Activated CD4-positive, alpha-beta T cell treated with anti-CD3 and anti-CD28 coated beads for 36 hours (primary cell): Measurements from ENCODE around the gene USP17L19. TPM values are rescaled to one million over a fixed set of nuclear protein-coding genes. Genes with fewer than 3 reads are reported as not detected.
A peak's percentile ranks its signal among the peaks of the same experiment; 100 is the strongest.
"Not testable (repeated sequence)": the region's sequence is repeated elsewhere in the genome, so short reads cannot be mapped to it uniquely, and the experiment has no call there.

ENCODE experiments used
- ATAC-seq: fragments of 200-7000 bp; cut with Tn5 transposase; one replicate; pipeline ENCODE4 v1.10.0; 2021; ENCODE audit warnings: mild to moderate bottlenecking, moderate library complexity
- CTCF ChIA-PET: fragments of 350-600 bp; sonication (Branson Sonifier 250); formaldehyde crosslinking; loops from one replicate; lab custom pipeline; 2021; ENCODE audit warnings: antibody characterized with exemption; lab: Charles Lee
- POLR2A ChIA-PET: fragments of 350-600 bp; sonication (Branson Sonifier 250); formaldehyde crosslinking; loops from one replicate; lab custom pipeline; 2021; ENCODE audit warnings: antibody characterized with exemption, inconsistent platforms; lab: Charles Lee
- DNase-seq: peaks from one replicate; pipeline ENCODE4 v3.0.0-alpha.2; 2020
- H3K27ac Mint-ChIP-seq: one replicate; pipeline ENCODE4 v1.8.0; 2021; ENCODE audit warnings: mixed read lengths
- H3K27me3 Mint-ChIP-seq: one replicate; pipeline ENCODE4 v1.8.0; 2021; ENCODE audit warnings: mixed read lengths
- H3K36me3 Mint-ChIP-seq: one replicate; pipeline ENCODE4 v1.8.0; 2021; ENCODE audit warnings: low read depth, mixed read lengths
- H3K4me1 Mint-ChIP-seq: one replicate; pipeline ENCODE4 v1.8.0; 2021; ENCODE audit warnings: mixed read lengths
- H3K4me3 Mint-ChIP-seq: one replicate; pipeline ENCODE4 v1.8.0; 2021; ENCODE audit warnings: mild to moderate bottlenecking, moderate library complexity, mixed read lengths
- H3K9me3 Mint-ChIP-seq: one replicate; pipeline ENCODE4 v1.8.0; 2021; ENCODE audit warnings: low read depth, mixed read lengths
- intact Hi-C, 2 experiments: fragments of 100-400 bp; cut with DNase I in 1 of 2; cut with micrococcal nuclease in 1 of 2; formaldehyde crosslinking; loops; one replicate each; pipeline versions ENCODE4 v1.14.2 to v1.15.1; 2022 to 2024; cut with DNase I, micrococcal nuclease
- total RNA-seq, 2 experiments: library from RNA; stranded (reverse); gene quantifications; one replicate each; pipeline ENCODE4 v1.2.3, GENCODE V29; 2021

USP17L19 gene
- not detected for total RNA-seq

DNA sequence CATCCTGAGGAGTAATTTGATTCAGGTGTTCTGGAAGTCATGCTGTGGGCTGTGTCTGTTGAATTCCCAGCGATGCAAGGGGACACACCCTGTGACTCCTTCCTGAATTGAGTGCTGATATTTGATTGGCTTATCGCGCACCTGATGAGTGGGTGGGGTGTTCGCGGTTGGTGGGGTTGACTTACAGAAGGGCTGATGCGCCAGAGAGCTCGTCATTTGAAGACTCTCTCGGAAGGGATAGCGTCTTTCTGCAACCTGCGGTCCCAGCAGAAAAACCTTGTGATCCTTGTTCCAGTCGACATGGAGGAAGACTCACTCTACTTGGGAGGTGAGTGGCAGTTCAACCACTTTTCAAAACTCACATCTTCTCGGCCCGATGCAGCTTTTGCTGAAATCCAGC, at the start of gene USP17L19:
USP17L19 (plus strand) TSS at position 301 of the 400 bp plus-strand sequence; CDS start at position 301, 0 bp downstream.
- H3K36me3 Mint-ChIP-seq, H3K27me3 Mint-ChIP-seq, ATAC-seq, H3K4me3 Mint-ChIP-seq, H3K4me1 Mint-ChIP-seq, POLR2A ChIA-PET, H3K9me3 Mint-ChIP-seq, intact Hi-C loops, DNase-seq, H3K27ac Mint-ChIP-seq, CTCF ChIA-PET: not testable (repeated sequence)

DNA sequence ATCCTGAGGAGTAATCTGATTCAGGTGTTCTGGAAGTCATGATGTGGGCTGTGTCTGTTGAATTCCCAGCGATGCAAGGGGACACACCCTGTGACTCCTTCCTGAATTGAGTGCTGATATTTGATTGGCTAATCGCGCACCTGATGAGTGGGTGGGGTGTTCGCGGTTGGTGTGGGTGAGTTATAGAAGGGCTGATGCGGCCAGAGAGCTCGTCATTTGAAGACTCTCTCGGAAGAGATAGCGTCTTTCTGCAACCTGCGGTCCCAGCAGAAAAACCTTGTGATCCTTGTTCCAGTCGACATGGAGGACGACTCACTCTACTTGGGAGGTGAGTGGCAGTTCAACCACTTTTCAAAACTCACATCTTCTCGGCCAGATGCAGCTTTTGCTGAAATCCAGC, 42.8 kb upstream of the USP17L19 start, which contains the start of gene USP17L10:
USP17L10 (plus strand) TSS at position 301 of the 400 bp plus-strand sequence; CDS start at position 301, 0 bp downstream.
- H3K9me3 Mint-ChIP-seq, intact Hi-C loops, H3K4me1 Mint-ChIP-seq, H3K36me3 Mint-ChIP-seq, H3K27ac Mint-ChIP-seq, ATAC-seq, DNase-seq, CTCF ChIA-PET, H3K4me3 Mint-ChIP-seq, POLR2A ChIA-PET, H3K27me3 Mint-ChIP-seq: not testable (repeated sequence)

- H3K27me3 Mint-ChIP-seq, H3K36me3 Mint-ChIP-seq, H3K9me3 Mint-ChIP-seq, CTCF ChIA-PET, H3K4me3 Mint-ChIP-seq, H3K4me1 Mint-ChIP-seq, intact Hi-C loops, H3K27ac Mint-ChIP-seq, POLR2A ChIA-PET, ATAC-seq: not testable (repeated sequence)
- peak; percentile 2 for DNase-seq
Measured at GRCh38 chr4:9214701-9215100, 38.5 kb upstream of the USP17L19 start.

DNA sequence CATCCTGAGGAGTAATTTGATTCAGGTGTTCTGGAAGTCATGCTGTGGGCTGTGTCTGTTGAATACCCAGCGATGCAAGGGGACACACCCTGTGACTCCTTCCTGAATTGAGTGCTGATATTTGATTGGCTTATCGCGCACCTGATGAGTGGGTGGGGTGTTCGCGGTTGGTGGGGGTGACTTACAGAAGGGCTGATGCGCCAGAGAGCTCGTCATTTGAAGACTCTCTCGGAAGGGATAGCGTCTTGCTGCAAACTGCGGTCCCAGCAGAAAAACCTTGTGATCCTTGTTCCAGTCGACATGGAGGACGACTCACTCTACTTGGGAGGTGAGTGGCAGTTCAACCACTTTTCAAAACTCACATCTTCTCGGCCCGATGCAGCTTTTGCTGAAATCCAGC, 38.1 kb upstream of the USP17L19 start, which contains the start of gene USP17L11:
USP17L11 (plus strand) TSS at position 301 of the 400 bp plus-strand sequence; CDS start at position 301, 0 bp downstream.
- POLR2A ChIA-PET, H3K36me3 Mint-ChIP-seq: not testable (repeated sequence)

GRCh38 chr4:9219852-9220251, 33.3 kb upstream of the USP17L19 start, which contains the start of gene USP17L12:
Gene USP17L12 (plus strand): TSS chr4:9220152. CDS start chr4:9220152, 0 bp downstream.
- H3K4me3 Mint-ChIP-seq, CTCF ChIA-PET, ATAC-seq, H3K4me1 Mint-ChIP-seq, DNase-seq, H3K9me3 Mint-ChIP-seq, POLR2A ChIA-PET, H3K27ac Mint-ChIP-seq, H3K27me3 Mint-ChIP-seq, H3K36me3 Mint-ChIP-seq, intact Hi-C loops: not testable (repeated sequence)

More for the DNA sequence above, 38.1 kb upstream of the USP17L19 start, which contains the start of gene USP17L11:
- H3K4me3 Mint-ChIP-seq, H3K27me3 Mint-ChIP-seq, CTCF ChIA-PET, ATAC-seq, H3K9me3 Mint-ChIP-seq, H3K27ac Mint-ChIP-seq, intact Hi-C loops, H3K4me1 Mint-ChIP-seq, DNase-seq: not testable (repeated sequence)

DNA sequence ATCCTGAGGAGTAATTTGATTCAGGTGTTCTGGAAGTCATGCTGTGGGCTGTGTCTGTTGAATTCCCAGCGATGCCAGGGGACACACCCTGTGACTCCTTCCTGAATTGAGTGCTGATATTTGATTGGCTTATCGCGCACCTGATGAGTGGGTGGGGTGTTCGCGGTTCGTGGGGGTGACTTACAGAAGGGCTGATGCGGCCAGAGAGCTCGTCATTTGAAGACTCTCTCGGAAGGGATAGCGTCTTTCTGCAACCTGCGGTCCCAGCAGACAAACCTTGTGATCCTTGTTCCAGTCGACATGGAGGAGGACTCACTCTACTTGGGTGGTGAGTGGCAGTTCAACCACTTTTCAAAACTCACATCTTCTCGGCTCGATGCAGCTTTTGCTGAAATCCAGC, 28.6 kb upstream of the USP17L19 start, which contains the start of gene USP17L13:
USP17L13 (plus strand) TSS at position 301 of the 400 bp plus-strand sequence; CDS start at position 301, 0 bp downstream.
- DNase-seq, ATAC-seq, H3K4me1 Mint-ChIP-seq, H3K27me3 Mint-ChIP-seq, H3K4me3 Mint-ChIP-seq, H3K27ac Mint-ChIP-seq, intact Hi-C loops, H3K9me3 Mint-ChIP-seq, CTCF ChIA-PET, H3K36me3 Mint-ChIP-seq, POLR2A ChIA-PET: not testable (repeated sequence)

DNA sequence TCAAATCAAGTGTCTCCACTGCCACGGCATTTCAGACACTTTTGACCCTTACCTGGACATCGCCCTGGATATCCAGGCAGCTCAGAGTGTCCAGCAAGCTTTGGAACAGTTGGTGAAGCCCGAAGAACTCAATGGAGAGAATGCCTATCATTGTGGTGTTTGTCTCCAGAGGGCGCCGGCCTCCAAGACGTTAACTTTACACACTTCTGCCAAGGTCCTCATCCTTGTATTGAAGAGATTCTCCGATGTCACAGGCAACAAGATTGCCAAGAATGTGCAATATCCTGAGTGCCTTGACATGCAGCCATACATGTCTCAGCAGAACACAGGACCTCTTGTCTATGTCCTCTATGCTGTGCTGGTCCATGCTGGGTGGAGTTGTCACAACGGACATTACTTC, 22.9 kb upstream of the USP17L19 start:
- H3K4me1 Mint-ChIP-seq, H3K27me3 Mint-ChIP-seq, H3K4me3 Mint-ChIP-seq, H3K36me3 Mint-ChIP-seq, H3K9me3 Mint-ChIP-seq, POLR2A ChIA-PET, CTCF ChIA-PET, ATAC-seq, H3K27ac Mint-ChIP-seq, intact Hi-C loops: not testable (repeated sequence)
- DNase-seq, result peak; percentile 0

GRCh38 chr4:9234085-9234484, 19.1 kb upstream of the USP17L19 start, which contains the start of gene USP17L15:
Gene USP17L15 (plus strand): TSS chr4:9234385. CDS start chr4:9234385, 0 bp downstream.
- POLR2A ChIA-PET, H3K27ac Mint-ChIP-seq, CTCF ChIA-PET, H3K27me3 Mint-ChIP-seq, H3K36me3 Mint-ChIP-seq, DNase-seq, intact Hi-C loops, H3K4me3 Mint-ChIP-seq, H3K4me1 Mint-ChIP-seq, H3K9me3 Mint-ChIP-seq, ATAC-seq: not testable (repeated sequence)

DNA sequence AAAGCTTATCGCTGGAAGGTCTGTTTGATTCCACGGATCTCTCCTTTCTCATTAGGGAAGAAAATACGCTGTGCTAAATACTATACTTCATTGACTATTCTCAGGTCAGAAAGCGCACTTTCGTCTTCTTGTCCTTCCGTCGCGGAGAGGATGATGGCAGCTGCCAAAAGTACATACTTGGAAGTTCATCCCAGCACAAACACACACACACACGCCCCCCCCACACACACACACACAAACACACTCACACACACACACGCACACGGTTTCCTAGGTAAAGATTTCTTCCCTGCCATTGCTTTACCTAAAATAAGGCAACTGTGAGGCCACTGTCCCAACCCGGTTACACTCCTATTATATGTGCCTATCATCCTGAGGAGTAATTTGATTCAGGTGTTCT, 14.7 kb upstream of the USP17L19 start:
- H3K9me3 Mint-ChIP-seq, result not testable (repeated sequence)

DNA sequence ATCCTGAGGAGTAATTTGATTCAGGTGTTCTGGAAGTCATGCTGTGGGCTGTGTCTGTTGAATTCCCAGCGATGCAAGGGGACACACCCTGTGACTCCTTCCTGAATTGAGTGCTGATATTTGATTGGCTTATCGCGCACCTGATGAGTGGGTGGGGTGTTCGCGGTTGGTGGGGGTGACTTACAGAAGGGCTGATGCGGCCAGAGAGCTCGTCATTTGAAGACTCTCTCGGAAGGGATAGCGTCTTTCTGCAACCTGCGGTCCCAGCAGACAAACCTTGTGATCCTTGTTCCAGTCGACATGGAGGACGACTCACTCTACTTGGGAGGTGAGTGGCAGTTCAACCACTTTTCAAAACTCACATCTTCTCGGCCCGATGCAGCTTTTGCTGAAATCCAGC, 9.6 kb upstream of the USP17L19 start, which contains the start of gene USP17L17:
USP17L17 (plus strand) TSS at position 301 of the 400 bp plus-strand sequence; CDS start at position 301, 0 bp downstream.
- CTCF ChIA-PET, POLR2A ChIA-PET: not testable (repeated sequence)

More for the DNA sequence above, 14.7 kb upstream of the USP17L19 start:
- intact Hi-C loops, H3K36me3 Mint-ChIP-seq, H3K4me1 Mint-ChIP-seq, ATAC-seq, H3K4me3 Mint-ChIP-seq, POLR2A ChIA-PET, H3K27me3 Mint-ChIP-seq, H3K27ac Mint-ChIP-seq, CTCF ChIA-PET: not testable (repeated sequence)
- DNase-seq, result peak; percentile 6

GRCh38 chr4:9247953-9248680, 5.1 kb upstream of the USP17L19 start, which contains the start of gene USP17L18:
Gene USP17L18 (plus strand): TSS chr4:9248630. CDS start chr4:9248630, 0 bp downstream.
- H3K27ac Mint-ChIP-seq, H3K4me3 Mint-ChIP-seq, H3K36me3 Mint-ChIP-seq, POLR2A ChIA-PET, intact Hi-C loops, CTCF ChIA-PET, H3K4me1 Mint-ChIP-seq, H3K9me3 Mint-ChIP-seq, H3K27me3 Mint-ChIP-seq, ATAC-seq: not testable (repeated sequence)
- DNase-seq, result peak; percentile 0

More for the DNA sequence above, 9.6 kb upstream of the USP17L19 start, which contains the start of gene USP17L17:
- ATAC-seq, H3K4me3 Mint-ChIP-seq, H3K27ac Mint-ChIP-seq, H3K36me3 Mint-ChIP-seq, H3K4me1 Mint-ChIP-seq, intact Hi-C loops, DNase-seq, H3K27me3 Mint-ChIP-seq, H3K9me3 Mint-ChIP-seq: not testable (repeated sequence)
